Pancreas (tissue), 10 donors: Measurements from ENCODE around the gene OPCML. TPM values are rescaled to one million over a fixed set of nuclear protein-coding genes. Genes with fewer than 3 reads are reported as not detected.

Experiments used
- ATAC-seq, 4 donors: fragments of 200-7000 bp; cut with Tn5 transposase; one replicate each; pipeline versions ENCODE4 v1.8.0 to v1.9.1; 2020; ENCODE audit warnings: mild to moderate bottlenecking in 4 of 4, moderate library complexity in 4 of 4
- DNase-seq, 6 donors: peaks; one replicate each; pipeline ENCODE4 v3.0.0-alpha.2; 2020
- FAIRE-seq: peaks from 2 replicates; lab custom pipeline; 2012; peaks lifted over from hg19 to GRCh38; lab: Jason Lieb, UNC
- H3K27ac ChIP-seq, 4 donors: fragments of 200-600 bp; sonication (generic); 1 replicate in 3 of 4; 2 replicates in 1 of 4; pipeline versions ENCODE4 v1.5.0 to v1.8.0; 2020
- H3K27me3 ChIP-seq, 4 donors: fragments of 200-600 bp; one replicate each; pipeline ENCODE4 v1.8.0; 2021
- H3K36me3 ChIP-seq, 3 donors: fragments of 200-600 bp; sonication (generic) in 1 of 3; one replicate each; pipeline versions ENCODE4 v1.5.0 to v1.8.0; 2020 to 2021
- H3K4me1 ChIP-seq, 3 donors: fragments of 200-600 bp; one replicate each; pipeline ENCODE4 v1.8.0; 2021
- H3K4me3 ChIP-seq, 4 donors: fragments of 200-600 bp; sonication (generic) in 2 of 4; one replicate each; pipeline versions ENCODE4 v1.5.0 to v1.8.0; 2020 to 2021
- H3K9me3 ChIP-seq, 4 donors: fragments of 200-600 bp; one replicate each; pipeline ENCODE4 v1.8.0; 2021
- WGBS, 2 donors: extraction: QIAGEN DNeasy Blood & Tissue Kit; methylation state at CpG; one replicate each; pipeline ENCODE4 v1.1.7; 2013; 5-methylcytosine and 5-hydroxymethylcytosine counted together
- intact Hi-C, 3 donors: fragments of 100-400 bp; cut with DNase I; formaldehyde crosslinking; loops; one replicate each; pipeline versions ENCODE4 v1.11.1 to v1.14.2; 2022
- polyA plus RNA-seq, 2 donors: library from polyadenylated mRNA; stranded (reverse); fragments of 200-250 nt; gene quantifications; one replicate each; pipeline ENCODE4 v1.2.3, GENCODE V29; 2013
- total RNA-seq, 6 donors: library from RNA; stranded (reverse); fragmentation: NEBNext Ultra II Directional in 4 of 6; extraction: Animal tissue kit (Norgen Biotek cat#: 25700) in 4 of 6; gene quantifications; one replicate each; pipeline versions ENCODE4 v1.2.1 to v1.2.4, GENCODE V29; 2021 to 2023
- TF ChIP-seq, protein P1 (sequence below), 4 donors: fragments of 200-600 bp; sonication (generic) in 3 of 4; IDR thresholded peaks; one replicate each; pipeline versions ENCODE4 v1.5.0 to v1.8.0; 2021; ENCODE audit warnings: antibody characterized with exemption in 4 of 4
- donor health status: healthy with polysubstance abuse.
- donor health status: DM: no; HTN: no; CAD: no; lungs with moderate emphysema.
- donor health status: DM: no; HTN: no; CAD: no.
- donor health status: control.
- donor health status: control.
- donor health status: Bipolar disorder and iron deficiency.
- donor health status: DM: yes; HTN: yes; CAD: no.
- donor health status: DM: no; HTN: no; CAD: no.
- donor health status: DM: no; HTN: no; CAD: no.
- donor health status: DM: yes; HTN: yes; CAD: no.

Gene OPCML
- total and polyA plus RNA-seq, 8 donors = 0.05 to 0.31 (median 0.19) TPM

DNA sequence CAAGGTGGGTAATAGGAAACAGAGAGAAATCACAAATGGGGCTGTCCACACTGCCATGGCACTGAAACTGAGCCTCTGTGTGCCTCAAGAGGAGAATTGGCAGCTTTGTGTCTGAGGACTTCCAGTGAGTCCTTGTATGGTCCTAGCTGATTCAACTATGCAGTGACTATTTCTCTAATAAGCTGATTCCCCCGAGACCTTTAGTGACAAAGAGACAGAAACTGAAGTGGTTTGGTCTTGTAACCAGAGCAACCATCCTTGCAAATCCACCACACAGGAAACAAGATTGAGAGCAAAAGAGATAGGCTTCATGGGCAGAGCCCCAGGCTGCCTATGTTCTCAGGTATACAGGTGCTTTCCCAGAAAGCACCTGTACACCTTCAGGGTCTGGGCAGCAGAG, 1123.4 kb downstream of the OPCML start:
- no peak for DNase-seq
- no peak for FAIRE-seq
- no peaks in the 10 kb centered on the region for H3K4me1 ChIP-seq
- WGBS, 2 donors = 56 to 86% methylated on average over 1 of the region's 1 CpG
- no peak overlapping the region for H3K4me3 ChIP-seq
- TF ChIP-seq, protein P1, sequence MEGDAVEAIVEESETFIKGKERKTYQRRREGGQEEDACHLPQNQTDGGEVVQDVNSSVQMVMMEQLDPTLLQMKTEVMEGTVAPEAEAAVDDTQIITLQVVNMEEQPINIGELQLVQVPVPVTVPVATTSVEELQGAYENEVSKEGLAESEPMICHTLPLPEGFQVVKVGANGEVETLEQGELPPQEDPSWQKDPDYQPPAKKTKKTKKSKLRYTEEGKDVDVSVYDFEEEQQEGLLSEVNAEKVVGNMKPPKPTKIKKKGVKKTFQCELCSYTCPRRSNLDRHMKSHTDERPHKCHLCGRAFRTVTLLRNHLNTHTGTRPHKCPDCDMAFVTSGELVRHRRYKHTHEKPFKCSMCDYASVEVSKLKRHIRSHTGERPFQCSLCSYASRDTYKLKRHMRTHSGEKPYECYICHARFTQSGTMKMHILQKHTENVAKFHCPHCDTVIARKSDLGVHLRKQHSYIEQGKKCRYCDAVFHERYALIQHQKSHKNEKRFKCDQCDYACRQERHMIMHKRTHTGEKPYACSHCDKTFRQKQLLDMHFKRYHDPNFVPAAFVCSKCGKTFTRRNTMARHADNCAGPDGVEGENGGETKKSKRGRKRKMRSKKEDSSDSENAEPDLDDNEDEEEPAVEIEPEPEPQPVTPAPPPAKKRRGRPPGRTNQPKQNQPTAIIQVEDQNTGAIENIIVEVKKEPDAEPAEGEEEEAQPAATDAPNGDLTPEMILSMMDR (IDR thresholded peaks at IDR 0.05) = no peak
- no peak overlapping the region for H3K27ac ChIP-seq
- ATAC-seq = no peak
- no peaks in the 10 kb centered on the region for H3K36me3 ChIP-seq
- H3K27me3 ChIP-seq = peaks cover 0 to 5% (median 0%) of the 10 kb centered on the region in 4 donors
- no peaks in the 10 kb centered on the region for H3K9me3 ChIP-seq
- intact Hi-C loops = no loop called here

DNA sequence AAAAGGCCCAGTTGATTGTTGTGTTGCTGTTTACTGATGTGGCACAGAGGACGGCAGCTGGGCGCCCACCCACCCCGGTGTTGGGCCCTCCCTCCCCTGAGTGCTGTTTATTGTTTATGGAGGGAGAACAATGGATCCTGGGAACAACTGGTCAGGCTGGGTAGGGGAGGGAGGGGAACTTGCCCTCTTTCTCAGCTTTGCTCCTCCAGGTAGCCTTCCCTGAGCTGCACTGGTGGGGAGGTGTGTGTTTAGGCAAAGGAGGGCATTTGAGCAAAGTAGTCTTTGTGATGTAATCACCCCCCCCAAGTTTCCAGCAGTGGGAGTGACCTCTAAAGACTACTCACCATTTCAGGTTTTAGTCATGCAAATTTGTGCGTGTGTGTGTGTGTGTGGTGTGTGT, 1126.6 kb downstream of the OPCML start:
- no peaks in the 10 kb centered on the region for H3K4me1 ChIP-seq
- TF ChIP-seq, protein P1 (IDR thresholded peaks at IDR 0.05) = no peak
- intact Hi-C loops = no loop called here
- H3K27me3 ChIP-seq = peaks cover 0 to 4% (median 0%) of the 10 kb centered on the region in 4 donors
- ATAC-seq = no peak
- H3K9me3 ChIP-seq = no peaks in the 10 kb centered on the region
- no peak overlapping the region for H3K4me3 ChIP-seq
- WGBS, 2 donors = 18 to 24% methylated on average over 4 of the region's 4 CpGs
- no peaks in the 10 kb centered on the region for H3K36me3 ChIP-seq
- no peak overlapping the region for H3K27ac ChIP-seq
- FAIRE-seq = no peak
- DNase-seq = no peak

DNA sequence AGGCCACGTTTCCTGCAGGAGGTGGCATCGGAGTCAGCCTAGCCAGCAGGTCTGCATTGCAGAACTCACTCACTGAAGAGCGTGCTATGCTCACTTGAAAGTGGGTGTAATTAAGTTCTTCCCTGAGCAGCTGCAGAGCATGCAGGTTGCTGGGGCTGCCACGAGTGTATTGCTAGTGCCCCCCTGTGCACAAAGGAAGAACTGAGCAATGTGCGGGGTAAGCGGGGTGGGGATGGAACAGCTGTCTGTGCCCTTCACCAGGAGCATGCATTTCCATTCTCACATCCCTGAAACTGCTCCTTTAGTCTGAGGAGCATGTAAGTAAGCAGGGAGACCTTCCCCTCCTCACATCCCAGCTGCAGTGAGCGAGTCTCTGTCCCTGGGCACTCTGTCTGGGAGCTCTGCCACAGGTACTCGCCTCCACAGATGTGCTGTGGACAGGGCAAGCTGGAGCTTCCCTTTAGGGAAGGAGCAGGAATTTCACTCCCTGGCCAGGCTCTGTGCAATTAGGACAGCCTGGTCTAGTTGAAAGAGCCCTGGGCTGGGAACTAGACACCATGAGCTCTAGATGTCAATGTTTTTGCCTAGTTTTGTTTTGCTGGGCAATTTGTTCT, 1130.1 kb downstream of the OPCML start:
- Histone ChIP-seq H3K27ac (no peak overlapping the region), H3K4me3 (no peak overlapping the region), H3K36me3 (no peaks in the 10 kb centered on the region), H3K9me3 (no peaks in the 10 kb centered on the region), H3K4me1 (no peaks in the 10 kb centered on the region), H3K27me3 (peaks cover 0 to 4% (median 0%) of the 10 kb centered on the region in 4 donors)
- no peak for FAIRE-seq
- intact Hi-C loops = no loop called here
- 6 to 10% methylated on average over 8 of the region's 8 CpGs for whole genome bisulfite sequencing, 2 donors
- no peak for DNase-seq
- peak in 3 of 4 donors; percentile 53 to 81 (median 72) for ATAC-seq
- TF ChIP-seq, protein P1 (IDR thresholded peaks at IDR 0.05) = no peak

DNA sequence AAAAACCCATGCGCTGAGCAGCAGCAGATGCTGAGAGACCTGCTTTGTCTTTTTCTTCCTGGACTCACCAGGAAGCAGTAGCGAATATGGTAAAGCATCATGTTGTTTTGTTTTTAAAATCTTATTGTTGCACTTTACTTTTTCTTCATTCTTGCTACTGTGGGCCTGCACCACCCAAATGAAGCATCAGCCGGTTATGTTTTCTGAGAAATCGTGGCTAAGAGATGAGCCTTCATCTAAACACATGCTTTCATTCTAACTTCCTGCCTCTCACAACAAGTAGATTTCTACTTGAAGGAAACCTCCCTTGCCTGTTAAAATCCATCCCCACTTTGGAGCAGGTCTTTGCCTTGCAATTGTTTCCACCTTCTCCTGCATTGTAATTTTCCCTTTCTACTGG, 1136.0 kb downstream of the OPCML start:
- no peak overlapping the region for H3K4me3 ChIP-seq
- H3K9me3 ChIP-seq = no peaks in the 10 kb centered on the region
- no peaks in the 10 kb centered on the region for H3K4me1 ChIP-seq
- no peak for DNase-seq
- H3K27ac ChIP-seq = no peak overlapping the region
- intact Hi-C loops = no loop called here
- 90 to 91% methylated on average over 4 of the region's 4 CpGs for WGBS, 2 donors
- no peak for ATAC-seq
- no peak for FAIRE-seq
- TF ChIP-seq, protein P1 (IDR thresholded peaks at IDR 0.05) = no peak
- H3K36me3 ChIP-seq = no peaks in the 10 kb centered on the region
- H3K27me3 ChIP-seq = peaks cover 0 to 4% (median 0%) of the 10 kb centered on the region in 4 donors

DNA sequence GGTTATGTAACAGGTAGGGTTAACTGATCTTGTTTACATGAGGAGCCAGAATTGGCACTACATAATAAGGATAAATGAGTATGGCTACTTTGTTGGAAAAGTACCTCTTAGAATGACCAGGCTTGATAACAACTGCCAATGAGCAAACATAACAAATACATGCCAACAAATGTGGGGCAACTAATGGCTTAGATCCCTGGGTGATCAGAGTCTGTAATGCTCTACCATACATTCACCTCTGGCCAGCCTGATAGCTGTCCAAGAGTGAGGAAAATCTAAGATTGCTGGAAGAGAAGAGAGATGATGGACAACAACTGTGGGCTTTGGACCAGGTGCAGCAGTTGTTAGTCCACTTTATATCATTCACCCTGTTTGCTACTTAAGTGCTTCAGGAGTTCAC, 1136.9 kb downstream of the OPCML start:
- Histone ChIP-seq H3K27ac (no peak overlapping the region), H3K9me3 (no peaks in the 10 kb centered on the region), H3K27me3 (no peaks in the 10 kb centered on the region), H3K4me3 (no peak overlapping the region), H3K4me1 (no peaks in the 10 kb centered on the region), H3K36me3 (no peaks in the 10 kb centered on the region)
- DNase-seq (no peak), FAIRE-seq (no peak), ATAC-seq (no peak)
- TF ChIP-seq, protein P1 (IDR thresholded peaks at IDR 0.05) = no peak
- intact Hi-C loops = no loop called here
